K562 (cell line): ENCODE data around the gene CLDN15. TPM values are rescaled to one million over a fixed set of nuclear protein-coding genes. Genes with fewer than 3 reads are reported as not detected.
A peak's percentile ranks its signal among the peaks of the same experiment; 100 is the strongest.

Source experiments
- ATAC-seq: fragments of 200-7000 bp; cut with Tn5 transposase; 3 replicates; pipeline ENCODE4 v1.9.1; 2020; ENCODE audit warnings: moderate library complexity
- BruUV-seq: library from RNA; stranded (reverse); fragments of 400-500 nt; replicated peaks from 2 replicates; lab custom pipeline; 2021; lab: Mats Ljungman, UMichigan
- CTCF ChIA-PET: fragments of 300-600 bp; formaldehyde crosslinking; extraction: SDS; loops from one replicate; lab custom pipeline; 2021; ENCODE audit warnings: low intra/inter-chr PET ratio; lab: Yijun Ruan, JAX
- POLR2A ChIA-PET: fragments of 300-600, 350-650 bp; sonication (Branson Sonifier 250); formaldehyde crosslinking; extraction: SDS; loops from one replicate; lab custom pipeline; 2021; ENCODE audit warnings: antibody characterized with exemption, inconsistent platforms; lab: Yijun Ruan, JAX
- DNase-seq, 4 experiments: peaks; one replicate each; pipeline versions ENCODE4 v3.0.0 to v3.0.0-alpha.2; 2011 to 2018; ENCODE audit warnings: low spot score in 3 of 4, mixed read lengths in 3 of 4; ENCODE audit errors: extremely low read depth in 1 of 4
- FAIRE-seq: peaks from 2 replicates; lab custom pipeline; 2011; peaks lifted over from hg19 to GRCh38; lab: Jason Lieb, UNC
- H2AFZ ChIP-seq: 2 replicates; pipeline ENCODE4 v1.6.0; 2011; ENCODE audit warnings: low read depth, low read length, control low read depth, inconsistent platforms
- H3K27ac ChIP-seq: fragments of 200-600 bp; 3 replicates; pipeline ENCODE4 v1.8.0; 2011; ENCODE audit warnings: low read depth, mild to moderate bottlenecking, control low read depth, inconsistent platforms, low read length, moderate library complexity, mixed read lengths; ENCODE audit errors: extremely low read depth
- H3K27me3 ChIP-seq, 2 experiments: fragments of 300-600 bp in 1 of 2; 2 replicates in 1 of 2; 3 replicates in 1 of 2; pipeline versions ENCODE4 v1.6.0 to v1.8.0; 2011; ENCODE audit warnings: inconsistent platforms in 2 of 2, low read length in 2 of 2, mild to moderate bottlenecking in 1 of 2, mixed read lengths in 1 of 2, moderate library complexity in 1 of 2; ENCODE audit not compliant: control insufficient read depth in 2 of 2, insufficient read depth in 2 of 2
- H3K36me3 ChIP-seq: fragments of 300-600 bp; 3 replicates; pipeline ENCODE4 v1.8.0; 2011; ENCODE audit warnings: mild to moderate bottlenecking, low read length, inconsistent platforms; ENCODE audit not compliant: control insufficient read depth, insufficient read depth
- H3K4me1 ChIP-seq, 2 experiments: fragments of 200-600 bp in 1 of 2; replicated peaks in 1 of 2; 2 replicates in 1 of 2; 3 replicates in 1 of 2; pipeline versions ENCODE4 v1.5.1 to v1.8.0; 2011; ENCODE audit warnings: inconsistent platforms in 2 of 2, low read length in 2 of 2, mild to moderate bottlenecking in 1 of 2, mixed read lengths in 1 of 2, moderate library complexity in 1 of 2; ENCODE audit not compliant: control insufficient read depth in 2 of 2, insufficient read depth in 2 of 2
- H3K4me2 ChIP-seq: 2 replicates; pipeline ENCODE4 v1.6.1; 2011; ENCODE audit warnings: low read length, control low read depth, inconsistent platforms, mixed read lengths; ENCODE audit not compliant: insufficient read depth
- H3K4me3 ChIP-seq: fragments of 200-600 bp; sonication (generic), shearing (Covaris generic); 2 replicates; pipeline ENCODE4 v1.5.1; 2016; ENCODE audit warnings: control low read depth, inconsistent platforms
- H3K79me2 ChIP-seq: fragments of 200-600 bp; 3 replicates; pipeline ENCODE4 v1.8.0; 2011; ENCODE audit warnings: low read length, inconsistent platforms; ENCODE audit not compliant: control insufficient read depth, insufficient read depth
- H3K9ac ChIP-seq, 2 experiments: 2 replicates each; pipeline versions ENCODE4 v1.6.0 to v1.6.1; 2011; ENCODE audit warnings: low read depth in 2 of 2, low read length in 2 of 2, control low read depth in 1 of 2, inconsistent platforms in 1 of 2, mild to moderate bottlenecking in 1 of 2, mixed read lengths in 1 of 2; ENCODE audit not compliant: insufficient read depth in 1 of 2
- H3K9me1 ChIP-seq: one replicate; pipeline ENCODE4 v1.6.0; 2011; ENCODE audit warnings: inconsistent platforms, mild to moderate bottlenecking, low read length, moderate library complexity; ENCODE audit not compliant: control insufficient read depth, insufficient read depth
- H3K9me3 ChIP-seq: replicated peaks from 2 replicates; pipeline ENCODE4 v1.5.1; 2011; ENCODE audit warnings: low read depth, low read length, inconsistent platforms; ENCODE audit not compliant: control insufficient read depth, insufficient read depth
- H4K20me1 ChIP-seq: replicated peaks from 2 replicates; pipeline ENCODE4 v1.6.1; 2011; ENCODE audit warnings: low read length, inconsistent platforms, mixed read lengths; ENCODE audit not compliant: control insufficient read depth, insufficient read depth
- HNRNPL ChIP-seq: fragments of 200-400 bp; formaldehyde crosslinking; IDR thresholded peaks from 2 replicates; pipeline ENCODE4 v1.6.1; 2017; ENCODE audit warnings: low read depth, mild to moderate bottlenecking, low read length
- POLR2G ChIP-seq: fragments of 200-400 bp; formaldehyde crosslinking; IDR thresholded peaks from 2 replicates; pipeline ENCODE4 v1.6.1; 2017; ENCODE audit warnings: low read depth, mild to moderate bottlenecking, antibody characterized with exemption, low read length, moderate library complexity
- RBFOX2 ChIP-seq: fragments of 200-400 bp; formaldehyde crosslinking; IDR thresholded peaks from 2 replicates; pipeline ENCODE4 v1.6.1; 2017; ENCODE audit warnings: low read depth, mild to moderate bottlenecking, low read length, moderate library complexity
- SMARCE1 ChIP-seq: fragments of 450-650 bp; IDR thresholded peaks from 2 replicates; pipeline ENCODE4 v1.7.1; 2016; ENCODE audit warnings: mild to moderate bottlenecking
- ZBTB7A ChIP-seq: IDR thresholded peaks from 2 replicates; pipeline ENCODE4 v1.6.1; 2011; ENCODE audit warnings: low read depth, mild to moderate bottlenecking, low read length, moderate library complexity, borderline replicate concordance; ENCODE audit not compliant: control insufficient read depth
- WGBS: fragments of 100-300 bp; shearing (Covaris generic); methylation state at CpG from one replicate; pipeline ENCODE4 v1.1.6; 2016; ENCODE audit warnings: low coverage, mixed read lengths; ENCODE audit not compliant: insufficient coverage; ENCODE audit errors: missing lambda C conversion rate; 5-methylcytosine and 5-hydroxymethylcytosine counted together
- in situ Hi-C: fragments of 300-500 bp; cut with MboI; formaldehyde crosslinking; loops from 4 replicates; pipeline ENCODE4 v1.15.0; 2018; ENCODE audit warnings: inconsistent platforms, mixed read lengths
- intact Hi-C: fragments of 100-400 bp; cut with micrococcal nuclease; formaldehyde crosslinking; loops from 2 replicates; pipeline ENCODE4 v1.14.2; 2022
- polyA plus RNA-seq, 8 experiments: library from polyadenylated mRNA; depleted of rRNA in 4 of 8; stranded (reverse) in 5 of 8; unstranded in 3 of 8; fragments of >200 nt; fragmentation: Nextera tagmentation in 2 of 8; fragmentation: Illumina TruSeq in 1 of 8; extraction: Ambion mirVana in 2 of 8; extraction: Trizol in 1 of 8; gene quantifications; 2 replicates each; pipeline versions ENCODE4 v1.2.1 to v1.2.3, GENCODE V29; 2011 to 2014; ENCODE audit warnings: inconsistent platforms in 1 of 8, missing spikeins in 1 of 8
- total RNA-seq, 7 experiments: library from RNA; depleted of rRNA in 6 of 7; stranded (reverse); fragments of >200 nt in 6 of 7; fragmentation: Illumina TruSeq in 2 of 7; extraction: Trizol in 2 of 7; gene quantifications; 2 replicates each; pipeline versions ENCODE4 v1.2.1 to v1.2.3, GENCODE V29; 2011 to 2021; ENCODE audit warnings: low replicate concordance in 1 of 7

Gene CLDN15
- total and polyA plus RNA-seq, 9 of the 15 experiments (the other 6 are each of a cell fraction or from before 2014, with no cell fraction given): 0.32 to 14.5 (median 7.4) TPM

GRCh38 chr7:101232141-101232850, 5.3 kb downstream of the CLDN15 start:
- H3K36me3 ChIP-seq: peaks cover 13% of the 10 kb centered on the region; the same call in 1 of the 3 replicates
- H3K9me1 ChIP-seq: no peaks in the 10 kb centered on the region
- in situ Hi-C loops: no loop called here
- H3K27me3 ChIP-seq: no peaks in the 10 kb centered on the region
- peak; percentile 70 for ATAC-seq
- BruUV-seq: no TSS peak
- no peaks in the 10 kb centered on the region for H3K9me3 ChIP-seq
- H3K4me3 ChIP-seq: no peak overlapping the region
- FAIRE-seq: no peak
- TF ChIP-seq RBFOX2 (peak; percentile 31; the same call in 1 of the 2 replicates), SMARCE1 (no peak), HNRNPL (peak; percentile 36; the same call in 1 of the 2 replicates), ZBTB7A (peak; percentile 22; the same call in 1 of the 2 replicates), POLR2G (peak; percentile 66; the same call in 1 of the 2 replicates)
- TF ChIP-seq, all 486 proteins: peak for 4
- peak overlapping the region in 1 of 2 experiments; percentile 38; a peak in 2 of 4 replicates for H3K9ac ChIP-seq
- H3K27ac ChIP-seq: no peak overlapping the region
- H3K4me1 ChIP-seq: peaks cover 19 to 51% of the 10 kb centered on the region in 2 experiments; a peak in 4 of 5 replicates
- peak; percentile 55 to 70 (median 68) for DNase-seq
- H4K20me1 ChIP-seq: no peaks in the 10 kb centered on the region
- ChIA-PET CTCF (no interaction called here), POLR2A (interaction anchor here (1.2 kb wide), 1 partner anchor 11 kb away, joined by 3 read pairs; no protein-coding TSS in a partner anchor)
- no peaks in the 10 kb centered on the region for H3K79me2 ChIP-seq
- intact Hi-C loops: no loop called here
- WGBS: 50% methylated on average over 29 of the region's 52 CpGs
- H2AFZ ChIP-seq: no peak overlapping the region
- no peak overlapping the region for H3K4me2 ChIP-seq
